Left ventricle myocardium inferior (tissue), 1 donor: ENCODE measurements around the gene DCN. TPM values are rescaled to one million over a fixed set of nuclear protein-coding genes. Genes with fewer than 3 reads are reported as not detected.
A peak's percentile ranks its signal among the peaks of the same experiment; 100 is the strongest.

Source experiments
- DNase-seq: peaks from one replicate; pipeline ENCODE4 v3.0.0-alpha.2; 2020
- H3K27ac ChIP-seq: fragments of 200-600 bp; replicated peaks from 2 replicates; pipeline ENCODE4 v1.8.0; 2021
- H3K27me3 ChIP-seq: fragments of 200-600 bp; 2 replicates; pipeline ENCODE4 v1.8.0; 2021; ENCODE audit warnings: low read depth
- H3K36me3 ChIP-seq: fragments of 200-600 bp; 2 replicates; pipeline ENCODE4 v1.8.0; 2021
- H3K4me1 ChIP-seq: fragments of 200-600 bp; 2 replicates; pipeline ENCODE4 v1.8.0; 2021
- H3K4me3 ChIP-seq: fragments of 200-600 bp; 2 replicates; pipeline ENCODE4 v1.8.0; 2021; ENCODE audit warnings: mild to moderate bottlenecking, moderate library complexity
- H3K9me3 ChIP-seq: fragments of 200-600 bp; replicated peaks from 2 replicates; pipeline ENCODE4 v1.8.0; 2021
- intact Hi-C: fragments of 100-400 bp; cut with micrococcal nuclease; formaldehyde crosslinking; loops from one replicate; pipeline ENCODE4 v1.11.0; 2022
- total RNA-seq: library from RNA; stranded (reverse); fragmentation: NEBNext Ultra II Directional; extraction: Animal tissue kit (Norgen Biotek cat#: 25700); gene quantifications from one replicate; pipeline ENCODE4 v1.2.1, GENCODE V29; 2021
- TF ChIP-seq, protein P1 (sequence below): fragments of 200-600 bp; IDR thresholded peaks from 2 replicates; pipeline ENCODE4 v1.8.0; 2021; ENCODE audit warnings: antibody characterized with exemption, mild to moderate bottlenecking, borderline replicate concordance
- donor health status: DM: no; HTN: yes; CAD: no; lungs with severe emphysema.

Gene DCN
- total RNA-seq, 1 donor from 2014 or later: 716 TPM

DNA sequence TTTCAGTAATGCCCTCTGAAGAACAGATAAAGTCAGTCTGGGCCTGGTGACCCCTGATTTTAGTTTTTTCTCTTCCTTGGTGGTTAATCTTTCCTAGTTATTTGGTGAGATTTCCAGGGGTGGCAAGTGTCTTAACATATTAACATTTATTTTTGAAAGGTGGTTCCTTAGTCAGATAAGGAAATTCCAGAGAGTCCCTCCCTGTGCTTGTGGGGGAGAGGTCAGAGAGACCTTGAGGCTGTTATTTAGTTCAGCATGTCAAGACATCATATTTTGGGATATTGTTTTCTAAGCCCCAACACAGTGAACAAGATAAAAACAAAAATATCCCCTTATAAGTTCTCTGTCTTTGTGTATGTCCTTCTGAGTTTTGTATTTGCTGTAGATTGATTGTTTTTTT is 61.8 kb downstream of the DCN start:
- Histone ChIP-seq H3K9me3 (no peaks in the 10 kb centered on the region), H3K4me3 (no peak overlapping the region), H3K36me3 (no peaks in the 10 kb centered on the region), H3K4me1 (no peaks in the 10 kb centered on the region), H3K27me3 (no peaks in the 10 kb centered on the region), H3K27ac (no peak overlapping the region)
- no peak for DNase-seq
- intact Hi-C loops: no loop called here
- TF ChIP-seq, protein P1, sequence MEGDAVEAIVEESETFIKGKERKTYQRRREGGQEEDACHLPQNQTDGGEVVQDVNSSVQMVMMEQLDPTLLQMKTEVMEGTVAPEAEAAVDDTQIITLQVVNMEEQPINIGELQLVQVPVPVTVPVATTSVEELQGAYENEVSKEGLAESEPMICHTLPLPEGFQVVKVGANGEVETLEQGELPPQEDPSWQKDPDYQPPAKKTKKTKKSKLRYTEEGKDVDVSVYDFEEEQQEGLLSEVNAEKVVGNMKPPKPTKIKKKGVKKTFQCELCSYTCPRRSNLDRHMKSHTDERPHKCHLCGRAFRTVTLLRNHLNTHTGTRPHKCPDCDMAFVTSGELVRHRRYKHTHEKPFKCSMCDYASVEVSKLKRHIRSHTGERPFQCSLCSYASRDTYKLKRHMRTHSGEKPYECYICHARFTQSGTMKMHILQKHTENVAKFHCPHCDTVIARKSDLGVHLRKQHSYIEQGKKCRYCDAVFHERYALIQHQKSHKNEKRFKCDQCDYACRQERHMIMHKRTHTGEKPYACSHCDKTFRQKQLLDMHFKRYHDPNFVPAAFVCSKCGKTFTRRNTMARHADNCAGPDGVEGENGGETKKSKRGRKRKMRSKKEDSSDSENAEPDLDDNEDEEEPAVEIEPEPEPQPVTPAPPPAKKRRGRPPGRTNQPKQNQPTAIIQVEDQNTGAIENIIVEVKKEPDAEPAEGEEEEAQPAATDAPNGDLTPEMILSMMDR: no peak

- intact Hi-C loops: no loop called here
- no peaks in the 10 kb centered on the region for H3K27me3 ChIP-seq
These were observed 63.5 kb downstream of the DCN start for GRCh38 chr12:91119089-91119488.

GRCh38 chr12:91113621-91114020 is 69.0 kb downstream of the DCN start:
- Histone ChIP-seq H3K36me3 (no peaks in the 10 kb centered on the region), H3K4me1 (no peaks in the 10 kb centered on the region), H3K9me3 (no peaks in the 10 kb centered on the region), H3K27me3 (no peaks in the 10 kb centered on the region), H3K27ac (no peak overlapping the region), H3K4me3 (no peak overlapping the region)
- intact Hi-C loops: no loop called here
- no peak for DNase-seq
- TF ChIP-seq, protein P1: no peak

More at GRCh38 chr12:91119089-91119488, 63.5 kb downstream of the DCN start:
- TF ChIP-seq, protein P1: no peak
- Histone ChIP-seq H3K9me3 (no peaks in the 10 kb centered on the region), H3K36me3 (no peaks in the 10 kb centered on the region), H3K4me3 (no peak overlapping the region), H3K4me1 (no peaks in the 10 kb centered on the region), H3K27ac (no peak overlapping the region)
- DNase-seq: no peak

GRCh38 chr12:91111366-91112325 is 71.0 kb downstream of the DCN start, which contains the start of gene LUM:
Gene LUM, minus strand, starts transcription at chr12:91111494. Its CDS starts 2,515 bp downstream, at chr12:91108979.
- H3K27ac ChIP-seq: peak within 1 kb of the TSS; percentile 62
- H3K4me1 ChIP-seq: no peaks in the 10 kb centered on the region
- H3K9me3 ChIP-seq: no peaks in the 10 kb centered on the region
- no peaks in the 10 kb centered on the region for H3K36me3 ChIP-seq
- peak within 1 kb of the TSS; percentile 53 for H3K4me3 ChIP-seq
- H3K27me3 ChIP-seq: no peaks in the 10 kb centered on the region
- peak; percentile 25 for DNase-seq
- TF ChIP-seq, protein P1: no peak
- intact Hi-C loops: no loop called here

DNA sequence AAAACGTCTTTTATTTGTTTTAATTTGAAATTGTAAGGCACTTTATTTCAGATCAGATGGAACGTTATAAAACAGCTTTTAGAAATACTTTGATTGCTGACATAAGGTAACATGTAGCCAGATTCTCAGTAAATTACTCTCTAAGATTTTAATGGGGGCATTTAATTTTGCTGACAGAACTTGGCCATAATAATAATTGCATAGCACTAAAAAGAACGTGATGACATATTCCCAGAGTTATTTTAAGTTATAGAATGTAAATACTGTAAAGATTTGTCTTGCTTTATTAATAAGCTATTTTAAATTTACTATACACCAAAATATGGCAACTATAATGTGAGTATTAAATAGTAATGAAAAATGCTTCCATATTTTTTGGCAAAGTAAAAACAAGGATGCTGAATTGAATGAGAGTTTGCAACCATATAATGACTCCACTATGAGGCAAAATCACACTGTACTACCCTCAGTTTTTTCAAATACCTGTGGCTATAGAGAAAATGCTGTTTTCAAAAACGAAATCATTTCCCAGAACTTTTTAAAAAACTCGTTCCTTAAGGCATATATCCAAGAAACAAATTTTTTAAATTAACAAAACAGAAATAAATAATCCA is 72.2 kb downstream of the DCN start:
- no peak for DNase-seq
- H3K36me3 ChIP-seq: no peaks in the 10 kb centered on the region
- peak overlapping the region; percentile 62 for H3K27ac ChIP-seq
- H3K4me3 ChIP-seq: peak overlapping the region; percentile 53
- intact Hi-C loops: no loop called here
- H3K4me1 ChIP-seq: no peaks in the 10 kb centered on the region
- TF ChIP-seq, protein P1: no peak
- H3K9me3 ChIP-seq: no peaks in the 10 kb centered on the region
- no peaks in the 10 kb centered on the region for H3K27me3 ChIP-seq
